ENCODE measurements around the gene TRPV4.

TRPV4 gene

GRCh38 chr12:109781668-109782325, 51.4 kb downstream of the TRPV4 start:
- no peak for DNase-seq

DNA sequence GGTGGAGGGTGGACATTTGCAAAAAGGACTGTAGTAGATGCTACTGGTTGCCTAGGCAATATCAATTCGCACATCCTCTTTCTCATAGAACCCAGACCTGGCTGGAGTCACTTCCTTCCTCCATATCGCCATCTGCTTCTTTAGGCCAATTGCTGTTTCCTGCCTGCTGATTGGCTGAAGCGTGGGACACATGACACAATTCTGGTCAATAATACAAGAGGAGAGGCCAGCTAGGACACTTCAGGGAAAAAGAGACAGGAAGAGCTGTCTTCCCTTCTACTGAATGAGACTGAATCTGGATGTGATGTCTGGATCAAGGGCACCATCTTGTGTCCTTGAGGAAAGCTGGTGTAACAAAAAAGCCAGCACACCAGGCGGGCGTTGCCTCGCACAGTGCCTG, 53.8 kb downstream of the TRPV4 start:
- DNase-seq = no peak

GRCh38 chr12:109778684-109779083, 54.5 kb downstream of the TRPV4 start:
- no peak for DNase-seq

GRCh38 chr12:109777544-109777943, 55.7 kb downstream of the TRPV4 start:
- no peak for DNase-seq

GRCh38 chr12:109776624-109777023, 56.6 kb downstream of the TRPV4 start:
- no peak for DNase-seq

GRCh38 chr12:109775172-109775881, 57.9 kb downstream of the TRPV4 start:
- peak in 49 of 56 donors; percentile 11 to 83 (median 52) for DNase-seq

GRCh38 chr12:109773384-109774011, 59.7 kb downstream of the TRPV4 start:
- DNase-seq = peak in 16 of 56 donors; percentile 9 to 54 (median 28)

DNA sequence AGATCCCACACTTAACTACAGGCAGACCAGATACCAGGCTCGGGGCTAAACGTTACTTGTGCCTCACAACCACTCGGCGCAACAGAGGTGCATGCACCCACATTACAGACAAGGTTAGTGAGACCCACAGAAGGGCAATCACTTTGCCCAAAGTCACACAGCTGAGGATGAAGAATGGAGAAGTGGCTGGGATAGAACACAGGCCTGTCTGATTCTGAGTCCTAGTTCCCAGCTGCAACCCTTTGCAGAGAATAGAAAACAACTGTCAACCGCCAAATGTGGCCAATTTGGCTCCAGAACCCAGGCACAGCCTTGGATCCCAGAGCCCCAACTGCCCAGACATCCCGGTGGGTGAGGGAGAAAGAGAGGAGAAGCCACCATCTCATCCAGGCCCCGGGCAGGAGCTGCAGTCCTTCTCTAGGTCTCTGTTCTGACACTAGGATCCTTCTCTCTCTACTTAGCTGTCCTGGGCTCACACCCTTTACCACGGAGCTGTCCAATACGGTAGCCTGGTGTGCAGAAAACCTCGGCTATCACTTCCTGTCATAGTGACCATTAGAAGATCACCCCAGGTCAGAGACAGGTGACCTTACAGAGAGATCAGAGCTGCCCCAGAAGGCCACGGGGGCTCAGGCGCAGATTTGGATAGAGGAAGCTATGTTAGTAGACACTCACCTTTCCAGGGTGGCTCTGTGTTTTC, 60.4 kb downstream of the TRPV4 start:
- DNase-seq = peak in 8 of 56 donors; percentile 20 to 63 (median 34)

DNA sequence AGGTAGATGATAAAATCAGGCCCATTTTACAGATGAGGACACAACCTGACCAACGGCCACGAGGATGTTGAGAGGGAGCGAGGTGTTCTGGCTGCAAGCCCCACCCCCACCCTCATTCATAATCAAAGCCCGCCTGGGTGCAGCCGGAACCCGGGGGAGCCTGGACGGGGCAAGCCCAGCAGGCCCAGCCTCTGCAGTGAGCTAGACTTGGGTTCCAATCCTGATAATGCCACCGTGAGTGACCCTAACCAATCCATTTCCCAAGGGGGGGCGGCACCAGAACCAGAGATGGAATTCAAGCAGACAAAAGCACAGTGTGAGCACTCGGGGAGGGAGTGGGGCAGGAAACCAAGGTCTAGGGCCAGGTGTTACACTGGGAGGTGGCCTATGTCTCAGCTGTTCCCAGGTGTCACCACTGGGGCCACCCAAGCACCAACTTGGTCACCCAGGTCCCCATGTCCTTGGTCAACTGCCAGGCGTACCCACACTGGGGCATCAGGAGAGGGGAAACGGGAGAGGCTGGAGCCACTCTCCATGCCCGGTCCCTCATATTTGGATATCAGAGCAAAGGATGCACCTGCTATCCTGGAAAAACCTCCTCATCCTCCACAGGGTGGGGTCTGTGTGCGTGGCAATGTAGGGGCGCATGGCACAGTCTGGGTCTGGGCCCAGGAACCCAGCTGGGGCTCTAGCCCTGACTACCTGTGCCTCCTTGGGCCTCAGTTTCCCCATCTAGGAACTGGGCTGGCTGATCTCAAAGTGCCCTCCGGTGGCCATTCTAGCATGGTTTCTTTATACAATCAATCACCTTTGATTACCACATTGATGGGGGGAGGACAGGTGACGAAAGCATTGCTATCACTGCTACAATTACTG, 61.2 kb downstream of the TRPV4 start:
- DNase-seq = no peak

DNA sequence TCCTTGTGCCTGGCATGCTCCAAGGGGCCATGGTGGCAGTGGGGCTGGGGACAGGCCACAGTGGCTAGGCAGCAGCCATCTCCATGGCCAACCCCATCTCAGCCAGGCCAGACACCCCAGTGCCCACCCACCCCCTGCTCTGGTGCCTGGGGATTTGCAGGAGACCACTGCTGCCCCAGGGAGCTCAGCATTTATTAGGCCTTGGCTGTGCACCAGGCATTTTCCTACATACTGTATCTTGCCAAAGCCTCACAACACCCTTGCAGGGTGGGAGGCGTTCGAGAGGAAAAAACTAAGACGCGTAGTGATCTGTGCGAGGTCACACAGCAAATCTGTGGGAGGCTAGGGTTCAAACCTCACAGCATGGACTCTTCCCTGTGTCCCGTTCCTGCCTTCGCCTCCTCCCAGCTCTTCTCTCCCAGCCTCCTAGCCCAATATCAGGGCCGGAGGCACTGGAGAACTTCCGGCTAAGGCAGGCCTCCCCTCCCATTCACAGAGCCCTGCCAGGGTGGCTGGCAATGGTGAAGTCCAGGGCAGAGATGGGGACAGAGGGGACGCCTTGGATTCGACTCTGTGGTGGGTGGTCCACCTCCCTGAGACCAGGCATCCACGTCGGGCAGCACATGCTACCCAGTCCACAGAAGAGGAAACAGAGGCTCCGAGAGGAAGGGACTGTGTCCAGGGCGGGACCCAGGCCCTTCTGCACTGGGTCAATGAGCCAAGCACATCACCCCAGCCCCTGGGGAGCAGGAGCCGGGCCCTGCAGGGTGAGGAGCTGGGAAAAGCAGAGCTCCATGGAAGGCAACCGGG, 62.1 kb downstream of the TRPV4 start:
- peak in 2 of 56 donors; percentile 8 to 39 for DNase-seq

DNA sequence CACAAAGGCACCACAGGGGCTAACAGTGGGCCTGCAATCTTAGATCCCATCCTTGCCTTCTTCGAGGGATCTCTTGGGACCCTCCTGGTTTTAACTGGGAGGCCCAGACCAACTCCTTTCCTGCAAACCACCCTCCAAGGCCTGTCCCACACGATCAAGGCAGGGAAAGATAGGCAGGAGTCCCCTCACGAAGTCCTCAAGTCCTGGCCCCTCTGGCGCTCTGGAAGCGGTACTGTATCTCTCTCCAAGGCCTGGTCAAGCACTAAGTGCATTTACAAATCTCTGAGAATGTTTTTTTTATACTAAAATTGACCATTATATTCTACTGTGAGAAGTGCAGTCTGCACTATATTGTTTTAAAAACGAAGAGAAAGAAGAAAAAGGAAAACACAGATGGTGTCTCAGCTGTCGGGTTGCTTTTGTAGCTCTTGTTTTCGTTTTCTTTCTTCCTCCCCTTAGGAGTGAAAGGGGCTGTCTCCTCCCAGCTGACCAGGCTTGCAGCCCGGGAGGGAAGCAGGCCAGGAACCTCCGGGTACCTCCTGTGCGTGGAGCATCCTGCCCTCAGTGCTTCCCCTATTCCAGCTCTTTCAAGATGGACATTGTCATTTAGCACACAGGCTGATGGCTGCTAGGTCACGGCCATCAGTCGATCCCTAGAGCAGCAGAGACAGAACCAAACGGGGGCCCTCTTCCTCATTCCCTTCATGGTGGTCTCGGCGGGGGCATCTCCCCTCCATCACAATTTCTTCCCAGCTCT, 62.9 kb downstream of the TRPV4 start:
- DNase-seq = peak in 22 of 56 donors; percentile 9 to 55 (median 30)

- DNase-seq = no peak
These were observed 64.1 kb downstream of the TRPV4 start for GRCh38 chr12:109768901-109769670.

DNA sequence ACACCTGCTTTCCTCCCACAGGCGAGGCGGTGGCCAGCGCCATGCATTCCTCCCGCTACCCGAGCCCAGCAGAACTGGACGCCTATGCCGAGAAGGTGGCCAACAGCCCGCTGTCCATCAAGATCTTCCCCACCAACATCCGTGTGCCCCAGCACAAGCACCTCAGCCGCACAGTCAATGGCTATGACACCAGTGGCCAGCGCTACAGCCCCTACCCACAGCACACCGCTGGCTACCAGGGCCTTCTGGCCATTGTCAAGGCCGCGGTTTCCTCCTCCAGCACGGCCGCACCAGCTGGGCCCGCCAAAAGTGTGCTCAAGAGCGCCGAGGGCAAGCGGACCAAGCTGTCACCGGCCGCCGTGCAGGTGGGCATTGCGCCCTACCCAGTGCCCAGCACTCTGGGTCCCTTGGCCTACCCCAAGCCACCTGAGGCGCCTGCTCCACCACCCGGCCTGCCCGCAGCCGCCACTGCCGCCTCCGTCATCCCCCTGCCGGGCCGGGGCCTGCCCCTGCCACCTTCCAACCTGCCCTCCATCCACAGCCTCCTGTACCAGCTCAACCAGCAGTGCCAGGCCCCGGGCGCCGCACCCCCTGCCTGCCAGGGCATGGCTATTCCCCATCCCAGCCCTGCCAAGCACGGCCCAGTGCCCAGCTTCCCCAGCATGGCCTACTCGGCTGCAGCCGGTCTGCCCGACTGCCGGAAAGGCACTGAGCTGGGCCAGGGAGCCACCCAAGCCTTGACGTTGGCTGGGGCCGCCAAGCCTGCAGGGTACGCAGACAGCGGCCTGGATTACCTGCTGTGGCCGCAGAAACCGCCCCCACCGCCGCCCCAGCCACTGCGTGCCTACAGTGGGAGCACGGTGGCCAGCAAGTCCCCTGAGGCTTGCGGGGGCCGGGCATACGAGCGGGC, 65.0 kb downstream of the TRPV4 start:
- DNase-seq = no peak

DNA sequence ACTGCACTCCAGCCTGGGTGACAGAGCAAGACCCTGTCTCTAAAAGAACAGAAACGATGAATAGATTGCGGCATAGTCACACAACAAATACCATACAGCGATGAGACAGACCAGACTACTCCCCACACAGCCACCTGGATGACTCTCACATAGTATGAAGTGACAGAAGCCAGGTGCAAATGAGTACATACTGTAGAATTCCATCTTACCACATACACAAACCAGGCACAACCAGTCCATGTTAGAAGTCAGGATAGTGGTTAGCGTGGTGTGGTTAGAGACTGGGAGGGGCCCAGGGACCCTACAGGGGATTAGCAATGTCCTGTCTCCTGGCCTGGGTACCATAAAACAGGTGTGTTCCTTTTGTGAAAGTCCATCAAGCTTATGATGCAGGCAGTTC, 65.7 kb downstream of the TRPV4 start:
- no peak for DNase-seq

DNA sequence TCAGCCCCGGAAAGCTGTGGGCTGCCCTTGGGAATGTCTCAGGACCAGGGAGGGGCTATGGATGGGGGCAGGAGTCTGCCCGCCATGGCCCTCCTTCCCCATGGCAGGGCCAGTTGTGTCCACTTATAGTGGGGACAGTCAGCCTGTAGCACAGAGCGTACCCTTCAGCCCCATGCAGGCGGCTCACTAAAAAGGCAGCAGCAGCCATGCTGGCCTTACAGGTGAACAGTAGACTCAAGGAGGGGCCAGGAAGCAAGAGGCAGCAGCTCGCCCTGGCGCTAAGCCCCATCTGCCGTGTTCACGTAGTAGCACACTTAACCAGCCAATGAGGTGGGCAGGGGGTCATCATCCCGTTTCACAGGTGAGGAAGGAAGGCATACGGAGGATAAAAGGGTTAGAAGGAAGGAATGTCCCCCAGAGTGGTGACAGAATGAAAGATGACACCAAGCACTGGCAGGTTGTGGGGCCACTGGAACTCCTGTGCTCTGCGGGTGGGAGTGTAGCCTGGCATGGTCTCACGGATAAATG, 66.9 kb downstream of the TRPV4 start:
- DNase-seq = no peak

GRCh38 chr12:109765446-109765810, 67.8 kb downstream of the TRPV4 start:
- no peak for DNase-seq
